Tibial artery (tissue), 4 donors: ENCODE data around the gene TLL2.

Source experiments
- DNase-seq, 2 donors: peaks; one replicate each; pipeline ENCODE4 v3.0.0-alpha.2; 2019
- H3K27ac ChIP-seq, 2 donors: fragments of 200-600 bp; sonication (generic) in 1 of 2; 1 replicate in 1 of 2; 2 replicates in 1 of 2; pipeline ENCODE4 v1.5.1; 2018 to 2019; ENCODE audit warnings: mild to moderate bottlenecking in 1 of 2
- H3K27me3 ChIP-seq, 2 donors: fragments of 200-600 bp; sonication (generic) in 1 of 2; one replicate each; pipeline versions ENCODE4 v1.5.1 to v1.6.0; 2016 to 2019
- H3K36me3 ChIP-seq, 3 donors: fragments of 200-600 bp; sonication (generic) in 2 of 3; one replicate each; pipeline ENCODE4 v1.5.1; 2016 to 2019; ENCODE audit warnings: mild to moderate bottlenecking in 2 of 3
- H3K4me1 ChIP-seq, 4 donors: fragments of 200-600 bp; sonication (generic) in 2 of 4; 1 replicate in 3 of 4; 2 replicates in 1 of 4; pipeline ENCODE4 v1.5.1; 2016 to 2019
- H3K4me3 ChIP-seq, 2 donors: fragments of 200-600 bp; sonication (generic) in 1 of 2; 1 replicate in 1 of 2; 2 replicates in 1 of 2; pipeline ENCODE4 v1.5.1; 2018 to 2019; ENCODE audit warnings: mild to moderate bottlenecking in 2 of 2
- H3K9me3 ChIP-seq, 3 donors: fragments of 200-600 bp; sonication (generic) in 1 of 3; one replicate each; pipeline ENCODE4 v1.5.1; 2016 to 2019
- intact Hi-C: fragments of 100-400 bp; cut with DNase I; formaldehyde crosslinking; loops from one replicate; pipeline ENCODE4 v1.15.0; 2023; ENCODE audit warnings: low total_unique reads
- TF ChIP-seq, protein P1 (sequence below), 2 experiments: fragments of 200-600 bp in 1 of 2; fragments of 450-650 bp in 1 of 2; IDR thresholded peaks; one replicate each; pipeline ENCODE4 v1.5.1; 2017 to 2019; ENCODE audit warnings: antibody characterized with exemption in 2 of 2, mild to moderate bottlenecking in 1 of 2, moderate library complexity in 1 of 2

TLL2 gene

DNA sequence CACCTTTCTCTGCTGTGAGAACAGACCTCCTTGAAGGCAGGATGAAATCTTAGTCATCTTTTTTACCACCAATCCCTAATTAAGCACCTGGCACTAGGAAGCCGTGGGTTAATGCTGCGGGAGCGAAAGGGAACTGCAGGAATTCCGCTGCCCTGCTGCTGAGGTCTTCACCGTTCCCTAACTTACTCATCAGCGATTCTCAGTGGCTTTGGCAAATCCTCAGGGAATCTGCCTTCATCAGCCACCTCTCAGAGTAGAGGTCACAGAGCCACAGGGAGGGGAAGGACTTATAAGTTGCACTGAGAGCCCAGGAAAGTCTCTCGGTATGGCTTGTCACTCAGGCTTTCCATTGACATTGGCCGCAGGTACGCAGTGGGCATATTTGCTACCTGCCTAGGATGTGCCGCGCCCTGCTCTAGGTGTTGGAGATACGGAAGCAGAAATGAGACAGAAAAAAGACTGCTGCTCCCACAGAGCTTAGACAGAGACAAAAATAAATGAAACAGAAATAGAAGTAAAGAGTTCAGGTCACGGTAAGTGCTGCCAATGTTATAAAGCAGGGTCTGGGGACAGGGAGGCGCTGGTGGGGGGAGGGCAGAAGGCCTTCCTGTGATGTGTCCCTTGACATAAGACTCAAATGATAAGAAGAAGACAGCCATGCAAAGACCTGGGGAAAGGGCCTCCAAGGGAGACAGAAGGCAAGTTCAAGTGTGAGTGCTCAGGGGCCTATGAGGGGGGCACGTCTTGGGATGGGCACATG is 82.3 kb downstream of the TLL2 start:
- TF ChIP-seq, protein P1, sequence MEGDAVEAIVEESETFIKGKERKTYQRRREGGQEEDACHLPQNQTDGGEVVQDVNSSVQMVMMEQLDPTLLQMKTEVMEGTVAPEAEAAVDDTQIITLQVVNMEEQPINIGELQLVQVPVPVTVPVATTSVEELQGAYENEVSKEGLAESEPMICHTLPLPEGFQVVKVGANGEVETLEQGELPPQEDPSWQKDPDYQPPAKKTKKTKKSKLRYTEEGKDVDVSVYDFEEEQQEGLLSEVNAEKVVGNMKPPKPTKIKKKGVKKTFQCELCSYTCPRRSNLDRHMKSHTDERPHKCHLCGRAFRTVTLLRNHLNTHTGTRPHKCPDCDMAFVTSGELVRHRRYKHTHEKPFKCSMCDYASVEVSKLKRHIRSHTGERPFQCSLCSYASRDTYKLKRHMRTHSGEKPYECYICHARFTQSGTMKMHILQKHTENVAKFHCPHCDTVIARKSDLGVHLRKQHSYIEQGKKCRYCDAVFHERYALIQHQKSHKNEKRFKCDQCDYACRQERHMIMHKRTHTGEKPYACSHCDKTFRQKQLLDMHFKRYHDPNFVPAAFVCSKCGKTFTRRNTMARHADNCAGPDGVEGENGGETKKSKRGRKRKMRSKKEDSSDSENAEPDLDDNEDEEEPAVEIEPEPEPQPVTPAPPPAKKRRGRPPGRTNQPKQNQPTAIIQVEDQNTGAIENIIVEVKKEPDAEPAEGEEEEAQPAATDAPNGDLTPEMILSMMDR (IDR thresholded peaks at IDR 0.05): no peak
- Histone ChIP-seq H3K9me3 (no peaks in the 10 kb centered on the region), H3K4me3 (no peak overlapping the region), H3K27ac (no peak overlapping the region), H3K4me1 (no peaks in the 10 kb centered on the region), H3K27me3 (peaks cover 0 to 21% of the 10 kb centered on the region in 2 donors), H3K36me3 (no peaks in the 10 kb centered on the region)
- intact Hi-C loops: no loop called here
- no peak for DNase-seq

DNA sequence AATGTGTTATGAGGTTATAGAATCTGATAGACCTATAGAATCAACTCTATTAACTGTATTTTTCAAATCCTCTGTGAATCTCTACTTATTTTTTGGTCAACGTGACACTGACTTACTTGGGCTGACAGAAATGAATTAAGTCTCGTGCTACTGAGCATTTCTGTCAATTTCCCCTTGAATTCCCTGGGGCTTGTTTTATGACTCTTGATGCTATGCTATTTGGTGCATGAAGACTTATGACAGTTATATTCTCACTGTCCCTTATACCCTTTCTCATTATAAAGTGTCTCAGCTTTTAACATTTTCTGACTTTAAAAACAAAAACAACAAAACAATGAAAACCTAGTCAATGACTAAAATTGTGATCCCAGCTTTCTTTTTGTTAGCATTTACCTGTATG is 86.4 kb downstream of the TLL2 start:
- no peak for DNase-seq
- peaks cover 0 to 21% of the 10 kb centered on the region in 2 donors for H3K27me3 ChIP-seq
- no peaks in the 10 kb centered on the region for H3K9me3 ChIP-seq
- intact Hi-C loops: no loop called here
- TF ChIP-seq, protein P1 (IDR thresholded peaks at IDR 0.05): no peak
- H3K36me3 ChIP-seq: no peaks in the 10 kb centered on the region
- H3K27ac ChIP-seq: no peak overlapping the region
- no peak overlapping the region for H3K4me3 ChIP-seq
- H3K4me1 ChIP-seq: no peaks in the 10 kb centered on the region

DNA sequence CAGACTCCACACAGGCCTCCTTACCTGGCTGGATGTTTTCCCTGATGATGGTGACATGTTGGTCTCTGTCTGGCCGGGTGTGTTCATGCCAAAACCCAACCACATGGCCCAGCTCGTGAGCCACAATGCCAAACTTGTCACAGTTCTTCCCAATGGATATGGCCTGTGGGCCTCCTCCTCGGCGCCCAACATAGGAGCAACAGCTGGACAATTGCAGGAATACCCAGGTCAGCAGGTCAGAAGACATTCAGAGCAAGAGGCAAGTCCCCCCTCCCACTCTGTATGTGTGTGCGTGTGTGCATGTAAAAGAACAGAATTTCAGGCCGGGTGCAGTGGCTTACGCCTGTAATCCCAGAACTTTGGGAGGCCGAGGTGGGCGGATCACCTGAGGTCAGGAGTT is 91.2 kb downstream of the TLL2 start:
- no peaks in the 10 kb centered on the region for H3K9me3 ChIP-seq
- no peak overlapping the region for H3K4me3 ChIP-seq
- H3K27me3 ChIP-seq: peaks cover 0 to 6% of the 10 kb centered on the region in 2 donors
- H3K27ac ChIP-seq: no peak overlapping the region
- H3K36me3 ChIP-seq: no peaks in the 10 kb centered on the region
- TF ChIP-seq, protein P1 (IDR thresholded peaks at IDR 0.05): no peak
- H3K4me1 ChIP-seq: no peaks in the 10 kb centered on the region
- intact Hi-C loops: no loop called here
- DNase-seq: no peak

- no peak for DNase-seq
- TF ChIP-seq, protein P1 (IDR thresholded peaks at IDR 0.05): no peak
- Histone ChIP-seq H3K27ac (no peak overlapping the region), H3K4me1 (no peaks in the 10 kb centered on the region), H3K27me3 (peaks cover 0 to 3% of the 10 kb centered on the region in 2 donors), H3K9me3 (no peaks in the 10 kb centered on the region), H3K36me3 (no peaks in the 10 kb centered on the region), H3K4me3 (no peak overlapping the region)
- intact Hi-C loops: no loop called here
Observed at GRCh38 chr10:96421995-96422394, 91.7 kb downstream of the TLL2 start.

GRCh38 chr10:96420228-96421009 is 93.3 kb downstream of the TLL2 start:
- intact Hi-C loops: no loop called here
- Histone ChIP-seq H3K4me1 (no peaks in the 10 kb centered on the region), H3K36me3 (no peaks in the 10 kb centered on the region), H3K27me3 (peaks cover 0 to 3% of the 10 kb centered on the region in 2 donors), H3K9me3 (no peaks in the 10 kb centered on the region), H3K4me3 (no peak overlapping the region), H3K27ac (no peak overlapping the region)
- TF ChIP-seq, protein P1 (IDR thresholded peaks at IDR 0.05): no peak
- DNase-seq: no peak
